Stimulated activated naive CD4-positive, alpha-beta T cell (primary cell): ENCODE results near the gene DBT.
"Not testable (repeated sequence)": the region's sequence is repeated elsewhere in the genome, so short reads cannot be mapped to it uniquely, and the experiment has no call there.

ENCODE experiments used
- DNase-seq, 6 experiments: peaks; one replicate each; lab custom pipeline; 2025; lab: John Stamatoyannopoulos, UW

DBT gene

GRCh38 chr1:100249537-100250257, at the start of gene DBT:
TSS of gene DBT (minus strand) at chr1:100249834. CDS start at chr1:100249820, 14 bp downstream.
- peak; percentile 77 to 90 (median 86) for DNase-seq

- DNase-seq = no peak
Measured at GRCh38 chr1:100298512-100298911, 48.9 kb upstream of the DBT start.

DNA sequence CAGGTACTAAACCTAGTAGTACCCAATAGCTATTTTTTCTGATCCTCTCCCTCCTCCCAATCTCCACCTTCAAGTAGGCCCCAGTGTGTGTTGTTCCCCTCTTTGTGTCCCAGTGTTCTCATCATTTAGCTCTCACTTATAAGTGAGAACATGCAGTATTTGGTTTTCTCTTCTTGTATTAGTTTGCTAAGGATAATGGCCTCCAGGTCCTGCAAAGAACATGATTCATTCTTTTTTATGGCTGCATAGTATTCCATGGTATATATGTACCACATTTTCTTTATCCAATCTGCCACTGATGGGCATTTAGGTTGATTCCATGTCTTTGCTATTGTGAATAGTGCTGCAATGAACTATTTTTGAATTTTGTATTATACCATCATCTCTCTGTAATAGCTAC, 47.4 kb upstream of the DBT start:
- not testable (repeated sequence) for DNase-seq

GRCh38 chr1:100296140-100296539, 46.5 kb upstream of the DBT start:
- DNase-seq = no peak

GRCh38 chr1:100292711-100293110, 43.1 kb upstream of the DBT start:
- no peak for DNase-seq

GRCh38 chr1:100290291-100290690, 40.7 kb upstream of the DBT start:
- no peak for DNase-seq

DNA sequence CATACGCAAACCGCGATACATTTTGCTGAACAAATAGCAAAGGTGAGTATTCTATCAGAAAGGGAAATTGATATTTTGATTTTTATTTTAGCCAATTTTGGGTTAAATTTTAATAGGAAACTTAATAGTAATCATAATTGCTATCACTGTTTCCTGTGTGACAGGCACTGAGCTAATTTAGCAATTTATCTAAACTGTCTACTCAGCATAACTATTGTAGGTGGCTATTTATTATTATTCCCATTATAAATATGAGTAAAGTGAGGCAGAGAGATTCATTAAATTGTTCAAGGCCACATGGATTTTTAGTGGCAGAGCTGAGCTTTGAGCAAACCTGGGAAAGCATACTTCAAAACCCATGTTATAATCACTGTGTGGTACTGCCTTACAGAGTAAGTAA, 37.5 kb upstream of the DBT start:
- DNase-seq = no peak

DNA sequence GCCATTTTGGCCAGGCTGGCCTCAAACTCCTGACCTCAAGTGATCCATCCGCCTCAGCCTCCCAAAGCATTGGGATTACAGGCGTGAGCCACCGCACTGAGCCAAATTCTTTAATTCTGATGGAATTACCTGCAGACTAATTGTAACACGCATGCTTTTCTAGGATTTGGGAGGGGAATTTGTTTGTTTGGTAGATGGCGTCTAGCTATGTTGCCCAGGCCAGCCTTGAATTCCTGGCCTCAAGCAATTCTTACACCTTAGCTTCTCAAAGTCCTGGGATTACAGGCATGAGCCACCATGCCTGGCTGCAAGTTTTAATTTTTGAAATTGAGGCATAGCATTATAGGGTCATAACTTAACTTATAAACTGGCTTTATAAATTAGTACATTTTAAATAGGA, 35.0 kb upstream of the DBT start:
- DNase-seq = no peak

DNA sequence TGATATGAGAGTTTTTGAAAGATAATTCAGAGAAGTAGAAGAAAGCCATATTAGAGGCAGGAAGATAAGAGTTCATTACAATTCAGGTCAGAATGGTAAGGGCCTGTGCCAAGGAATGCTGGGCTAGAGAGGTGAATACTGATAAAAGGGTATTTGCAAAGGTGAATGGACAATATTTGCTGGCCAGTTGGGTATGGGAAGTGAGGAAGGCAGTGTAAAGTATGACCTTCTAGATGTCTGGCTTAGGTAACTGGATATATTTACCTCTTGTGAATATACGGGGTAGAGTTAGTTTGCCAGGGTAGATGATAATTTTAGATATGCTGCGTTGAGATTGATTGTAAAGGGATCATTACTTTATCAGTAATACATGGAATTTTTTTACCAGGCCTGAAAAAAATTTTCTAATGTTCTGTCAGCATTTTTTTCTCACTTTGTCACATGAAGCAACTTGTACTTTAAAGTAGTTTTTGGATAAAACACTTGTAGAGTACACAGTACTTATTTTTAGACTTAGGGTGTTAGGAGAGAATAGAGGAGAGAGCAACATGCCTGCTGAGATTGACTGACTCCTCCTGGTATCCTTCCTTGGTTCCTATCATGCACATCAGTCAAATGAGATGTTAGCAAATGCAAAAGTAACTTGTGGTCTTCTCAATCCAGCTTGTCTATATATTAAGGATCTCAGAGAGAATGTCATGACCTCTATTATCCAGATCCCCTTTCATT, 30.5 kb upstream of the DBT start:
- no peak for DNase-seq

GRCh38 chr1:100279358-100279923, 29.8 kb upstream of the DBT start:
- DNase-seq = no peak

DNA sequence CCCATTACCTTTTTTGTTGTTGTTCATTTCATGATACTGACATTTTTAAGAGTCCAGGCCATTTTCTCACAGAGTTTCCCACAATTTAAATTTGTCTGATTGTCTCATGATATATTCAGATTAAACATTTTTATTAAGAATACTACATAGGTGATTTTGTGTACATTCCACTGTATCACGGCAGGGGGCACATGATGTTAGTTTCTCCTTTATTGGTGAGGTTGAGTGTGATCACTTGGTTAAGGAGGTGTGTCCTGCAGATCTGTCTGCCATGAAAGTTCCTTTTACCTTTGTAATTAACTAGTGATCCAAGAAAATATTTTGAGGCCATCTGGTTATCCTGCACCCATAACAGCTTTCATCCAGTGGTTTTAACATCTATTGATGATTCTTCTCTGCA, 28.2 kb upstream of the DBT start:
- DNase-seq = peak in 5 of 6 experiments; percentile 1 to 38 (median 11)

- DNase-seq = no peak
Measured at GRCh38 chr1:100268202-100268601, 18.6 kb upstream of the DBT start.

- no peak for DNase-seq
Measured at GRCh38 chr1:100267284-100267683, 17.6 kb upstream of the DBT start.

DNA sequence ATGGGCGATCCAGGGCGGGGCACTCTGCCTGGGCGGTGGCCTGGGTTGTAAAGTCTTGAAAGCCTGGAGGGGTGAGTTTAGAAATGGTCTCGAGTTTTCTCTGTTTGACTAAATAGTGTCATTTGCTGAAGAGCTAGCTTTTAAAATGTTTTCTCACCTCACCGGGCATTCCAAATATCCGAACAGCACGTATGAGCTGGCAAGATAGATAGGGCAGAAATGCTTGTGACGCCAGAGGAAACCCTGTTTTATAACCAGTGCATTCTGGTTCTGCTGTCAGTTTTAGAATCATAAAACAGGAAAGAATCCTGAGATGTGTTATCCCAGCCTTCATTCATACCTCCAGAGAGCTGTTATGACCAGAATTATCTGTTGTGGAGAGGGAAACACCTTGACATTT, 17.1 kb upstream of the DBT start:
- no peak for DNase-seq

GRCh38 chr1:100265931-100266740, 16.5 kb upstream of the DBT start, which contains the start of gene RTCA:
TSS of gene RTCA (plus strand) at chr1:100266216. CDS start at chr1:100266376, 160 bp downstream.
- DNase-seq = peak; percentile 89 to 96 (median 92)

GRCh38 chr1:100265562-100265930, 15.9 kb upstream of the DBT start:
- DNase-seq = peak in 1 of 6 experiments; percentile 40

GRCh38 chr1:100264081-100264480, 14.4 kb upstream of the DBT start:
- not testable (repeated sequence) for DNase-seq

DNA sequence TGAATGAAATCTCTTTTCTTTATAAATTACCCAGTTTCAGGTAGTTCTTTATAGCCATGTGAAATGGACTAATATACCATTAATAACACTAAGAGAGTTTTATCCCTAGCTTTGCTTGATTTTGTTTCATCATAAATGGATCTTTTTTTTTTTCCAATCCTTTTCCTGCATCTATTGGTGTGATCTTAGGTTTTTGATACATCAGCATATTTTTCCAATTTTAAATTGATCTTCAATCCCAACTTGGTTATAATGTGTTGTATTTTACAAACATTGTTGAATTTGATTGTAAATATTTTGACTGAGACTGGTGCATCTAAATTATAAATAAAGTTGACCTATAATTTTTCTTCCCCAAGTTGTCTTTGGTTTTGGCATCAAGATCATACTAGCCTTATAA, 12.1 kb upstream of the DBT start:
- no peak for DNase-seq

- not testable (repeated sequence) for DNase-seq
Measured at GRCh38 chr1:100258427-100258826, 8.8 kb upstream of the DBT start.

DNA sequence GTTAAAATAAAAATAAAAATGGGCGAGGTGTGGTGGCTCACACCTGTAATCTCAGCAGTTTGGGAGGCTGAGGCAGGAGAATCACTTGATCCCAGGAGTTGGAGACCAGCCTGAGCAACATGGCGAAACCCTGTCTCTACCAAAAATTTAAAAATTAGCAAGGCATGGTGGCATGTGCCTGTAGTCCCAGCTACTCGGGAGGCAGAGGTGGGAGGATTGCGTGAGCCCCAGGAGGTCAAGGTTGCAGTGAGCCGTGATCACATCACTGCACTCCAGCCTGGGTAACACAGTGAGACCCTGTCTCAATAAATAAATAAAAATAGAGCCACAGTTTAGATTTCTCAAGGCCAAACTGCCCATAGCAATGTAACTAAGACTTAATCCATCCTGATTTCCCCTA, 6.6 kb upstream of the DBT start:
- not testable (repeated sequence) for DNase-seq

- no peak for DNase-seq
Measured at GRCh38 chr1:100253552-100253951, 3.9 kb upstream of the DBT start.

GRCh38 chr1:100252901-100253300, 3.3 kb upstream of the DBT start:
- no peak for DNase-seq
